Testis (tissue), 2 donors: ENCODE results near the gene CAVIN2.

Experiments used
- POLR2A ChIP-seq: fragments of 450-650 bp; IDR thresholded peaks from one replicate; pipeline ENCODE4 v1.6.1; 2017; ENCODE audit warnings: antibody characterized with exemption, mild to moderate bottlenecking, moderate library complexity
- TF ChIP-seq, protein P1 (sequence below), 3 experiments: fragments of 450-650 bp in 2 of 3; fragments of 200-600 bp in 1 of 3; sonication (generic) in 1 of 3; IDR thresholded peaks; one replicate each; pipeline ENCODE4 v1.5.1; 2016 to 2019; ENCODE audit warnings: antibody characterized with exemption in 3 of 3, mild to moderate bottlenecking in 2 of 3, moderate library complexity in 1 of 3

- TF ChIP-seq, protein P1, sequence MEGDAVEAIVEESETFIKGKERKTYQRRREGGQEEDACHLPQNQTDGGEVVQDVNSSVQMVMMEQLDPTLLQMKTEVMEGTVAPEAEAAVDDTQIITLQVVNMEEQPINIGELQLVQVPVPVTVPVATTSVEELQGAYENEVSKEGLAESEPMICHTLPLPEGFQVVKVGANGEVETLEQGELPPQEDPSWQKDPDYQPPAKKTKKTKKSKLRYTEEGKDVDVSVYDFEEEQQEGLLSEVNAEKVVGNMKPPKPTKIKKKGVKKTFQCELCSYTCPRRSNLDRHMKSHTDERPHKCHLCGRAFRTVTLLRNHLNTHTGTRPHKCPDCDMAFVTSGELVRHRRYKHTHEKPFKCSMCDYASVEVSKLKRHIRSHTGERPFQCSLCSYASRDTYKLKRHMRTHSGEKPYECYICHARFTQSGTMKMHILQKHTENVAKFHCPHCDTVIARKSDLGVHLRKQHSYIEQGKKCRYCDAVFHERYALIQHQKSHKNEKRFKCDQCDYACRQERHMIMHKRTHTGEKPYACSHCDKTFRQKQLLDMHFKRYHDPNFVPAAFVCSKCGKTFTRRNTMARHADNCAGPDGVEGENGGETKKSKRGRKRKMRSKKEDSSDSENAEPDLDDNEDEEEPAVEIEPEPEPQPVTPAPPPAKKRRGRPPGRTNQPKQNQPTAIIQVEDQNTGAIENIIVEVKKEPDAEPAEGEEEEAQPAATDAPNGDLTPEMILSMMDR (IDR thresholded peaks at IDR 0.05): no peak
- TF ChIP-seq POLR2A: no peak
Observed at GRCh38 chr2:191892391-191892790, 45.5 kb upstream of the CAVIN2 start.
